Activated T-helper 9 cell treated with anti-CD3 and anti-CD28 coated beads, Interleukin-2, amount 50 U/mL, for 16 hours (primary cell): Measurements from ENCODE around the gene DCP2.

Experiments used
- DNase-seq: peaks from one replicate; pipeline ENCODE4 v3.0.0-alpha.2; 2020; ENCODE audit warnings: low read depth

Gene DCP2

GRCh38 chr5:113022661-113023060, 46.1 kb downstream of the DCP2 start:
- DNase-seq = no peak

DNA sequence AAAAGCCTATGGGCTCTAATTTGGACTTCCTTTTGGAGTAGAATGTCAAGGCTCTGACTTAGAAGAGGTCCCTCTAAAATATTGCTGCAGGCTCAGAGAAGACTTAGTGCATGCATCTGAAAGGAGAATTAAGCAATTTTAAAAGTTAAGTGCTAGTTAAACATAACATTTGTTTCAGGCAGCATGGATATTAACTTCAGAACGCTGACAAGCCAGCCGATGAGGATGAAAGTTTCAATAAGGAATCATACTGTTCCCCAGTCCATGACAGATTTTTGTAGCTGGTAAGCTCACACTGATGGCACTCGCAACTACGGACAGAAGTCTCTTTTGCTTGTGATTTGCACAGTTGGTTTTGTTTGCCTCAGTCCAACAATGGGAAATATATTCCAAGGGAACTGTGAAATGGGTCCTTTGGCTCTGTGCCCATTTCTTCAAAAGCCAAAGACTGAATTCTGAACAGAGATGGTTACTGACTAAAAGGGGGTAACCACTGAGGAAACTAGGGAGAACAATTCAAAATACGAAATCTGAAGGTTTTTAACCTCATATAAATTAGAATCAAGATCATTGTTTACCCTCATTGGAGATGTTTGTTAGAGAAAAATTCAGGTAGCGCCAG, 47.6 kb downstream of the DCP2 start:
- DNase-seq = no peak

- DNase-seq = no peak
Measured at GRCh38 chr5:113025596-113025995, 49.0 kb downstream of the DCP2 start.

GRCh38 chr5:113026211-113026610, 49.6 kb downstream of the DCP2 start:
- no peak for DNase-seq

GRCh38 chr5:113027015-113027414, 50.4 kb downstream of the DCP2 start:
- no peak for DNase-seq

- no peak for DNase-seq
Measured at GRCh38 chr5:113027431-113027830, 50.8 kb downstream of the DCP2 start.

DNA sequence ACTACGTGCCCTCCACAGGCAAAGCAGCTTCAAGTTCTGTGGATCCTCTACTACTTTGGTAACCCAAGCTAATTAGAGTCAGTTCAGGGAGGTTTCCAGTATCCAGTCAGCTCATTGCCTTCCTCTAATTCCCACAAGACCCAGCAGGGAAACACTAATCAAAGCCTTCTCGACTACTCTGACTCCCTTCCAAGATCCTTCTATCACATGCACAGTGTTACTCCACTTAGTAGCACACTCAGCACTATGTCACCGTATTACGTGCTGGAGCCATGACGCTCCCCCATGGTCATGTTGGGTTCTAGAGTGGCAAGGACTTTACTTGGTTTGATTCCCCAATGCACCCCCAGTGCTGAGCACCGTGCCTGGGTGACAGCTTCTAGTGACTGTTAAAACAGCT, 53.0 kb downstream of the DCP2 start:
- DNase-seq = no peak

DNA sequence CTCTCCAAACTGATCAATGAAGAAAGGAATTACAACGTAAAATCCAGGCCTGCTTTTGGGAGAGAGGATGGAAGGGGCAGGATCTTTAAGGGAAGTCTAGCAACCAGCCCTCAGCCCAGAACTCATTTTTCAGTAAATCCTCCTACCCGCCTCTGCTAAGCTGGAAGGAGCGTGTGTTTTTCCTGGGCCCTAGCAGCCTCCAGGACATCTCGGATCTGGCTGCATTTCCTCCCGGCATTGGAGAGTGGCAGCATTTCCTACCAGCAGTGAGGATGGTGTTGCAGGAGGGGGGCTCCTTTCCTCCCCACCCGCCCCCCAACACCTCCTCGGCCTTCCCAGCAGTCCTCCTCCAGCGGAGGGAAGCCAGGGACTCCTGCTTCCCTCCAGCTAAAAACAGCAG, 54.5 kb downstream of the DCP2 start:
- DNase-seq = no peak

GRCh38 chr5:113031557-113031956, 55.0 kb downstream of the DCP2 start:
- no peak for DNase-seq

GRCh38 chr5:113034182-113034773, 57.7 kb downstream of the DCP2 start:
- DNase-seq = no peak

- DNase-seq = no peak
Measured at GRCh38 chr5:113035096-113035495, 58.5 kb downstream of the DCP2 start.

DNA sequence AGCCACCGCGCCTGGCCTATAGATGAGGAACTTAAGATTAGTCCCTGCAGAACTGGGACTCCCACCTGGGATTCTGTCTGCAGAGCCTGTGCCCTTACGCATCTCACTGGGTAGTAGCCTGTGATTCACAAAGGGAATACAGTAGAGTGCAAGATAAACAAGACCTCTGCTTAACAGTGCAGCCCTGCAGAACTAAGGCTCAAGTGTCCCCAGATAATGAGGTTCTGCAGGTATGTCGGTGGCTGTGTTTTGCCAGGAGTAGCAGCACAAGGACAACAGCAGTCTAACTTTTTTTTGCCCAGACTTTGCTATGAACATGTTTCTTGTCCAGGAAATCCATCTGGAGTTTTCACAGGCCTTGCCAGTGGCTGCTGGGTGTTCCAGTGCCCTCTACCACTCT, 59.7 kb downstream of the DCP2 start:
- no peak for DNase-seq

- DNase-seq = no peak
Measured at GRCh38 chr5:113036826-113037225, 60.2 kb downstream of the DCP2 start.

DNA sequence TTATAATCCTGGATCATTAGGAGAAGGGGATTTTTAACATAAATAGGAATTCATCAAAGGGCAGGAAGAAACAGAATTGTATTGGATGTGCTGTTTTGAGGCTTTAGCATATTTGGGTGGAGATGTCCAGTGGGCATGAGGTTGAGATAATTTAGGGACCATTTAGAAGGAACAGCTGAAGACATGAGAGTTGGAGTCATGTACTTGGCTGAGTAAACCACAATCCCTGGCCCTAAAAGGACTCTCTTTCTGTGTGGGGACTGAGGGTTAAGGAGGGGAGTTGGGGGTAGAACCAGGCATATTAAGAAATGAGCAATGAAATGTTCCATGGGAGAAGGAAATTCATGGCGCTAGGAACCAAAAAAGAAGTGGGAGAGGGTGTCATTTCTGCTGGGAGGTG, 61.5 kb downstream of the DCP2 start:
- no peak for DNase-seq

DNA sequence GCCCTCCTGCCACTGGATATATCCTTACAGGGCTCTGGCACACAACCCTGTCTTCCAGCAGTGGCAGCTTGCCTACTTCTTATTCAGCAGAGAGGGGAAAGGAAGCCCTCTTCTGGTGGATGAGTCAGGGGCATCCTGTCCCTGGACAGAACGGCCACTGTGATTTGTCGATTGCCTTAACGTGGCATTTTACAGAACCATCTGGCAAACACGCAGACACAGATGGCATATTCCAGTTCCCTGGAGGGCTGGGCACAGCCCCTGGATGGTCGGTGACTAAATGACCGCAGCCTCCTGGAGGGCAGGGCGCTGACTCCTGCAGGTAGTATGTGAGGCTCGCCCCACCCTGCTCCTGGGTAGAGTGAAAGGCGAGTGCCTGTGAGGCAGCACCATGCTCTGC, 62.1 kb downstream of the DCP2 start:
- no peak for DNase-seq

GRCh38 chr5:113039229-113039933, 62.8 kb downstream of the DCP2 start:
- DNase-seq = no peak

DNA sequence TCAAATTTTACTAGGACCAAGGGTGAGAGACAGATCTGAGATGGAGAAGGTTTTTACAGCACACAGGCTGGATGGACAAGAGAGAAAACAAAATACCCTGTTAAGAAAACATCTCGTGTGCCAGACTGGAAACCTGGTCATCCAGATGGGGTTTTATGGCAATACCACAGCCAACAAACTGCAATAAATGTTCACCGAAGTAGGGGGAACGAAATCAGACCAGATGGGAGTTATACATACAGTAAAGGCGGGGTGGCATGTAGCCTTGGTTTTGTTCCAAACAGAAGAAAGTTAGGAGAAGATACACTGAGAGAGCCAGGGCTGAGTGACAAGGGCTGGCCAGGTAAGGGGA, 63.3 kb downstream of the DCP2 start:
- no peak for DNase-seq

DNA sequence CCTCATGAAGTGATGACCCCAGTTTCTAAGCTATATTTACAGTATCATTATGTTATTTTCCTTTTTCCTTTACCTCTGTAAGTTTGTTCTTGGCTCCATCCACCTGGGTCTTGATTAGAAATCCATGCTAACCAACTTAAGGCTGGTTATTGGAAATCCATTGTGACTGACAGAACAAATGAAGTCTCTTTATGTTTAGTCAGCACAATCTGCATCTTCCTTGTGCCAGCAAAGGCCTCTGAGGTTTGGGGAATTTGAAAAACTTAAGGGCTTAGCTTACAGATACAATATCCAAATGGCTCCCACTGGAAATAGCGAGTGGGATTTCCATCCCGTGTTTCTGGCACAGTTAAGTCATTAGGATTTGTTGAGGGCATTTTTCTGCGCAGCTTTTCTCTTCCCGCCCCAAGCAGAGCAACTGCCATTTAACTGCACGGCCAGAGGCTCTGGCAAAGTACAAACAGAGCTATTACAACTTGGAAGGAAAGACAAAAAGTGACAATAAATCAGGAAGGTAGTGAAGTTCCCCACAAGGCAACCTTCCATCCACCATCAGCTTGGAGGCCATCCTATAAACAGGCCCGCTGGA, 64.2 kb downstream of the DCP2 start:
- DNase-seq = no peak

DNA sequence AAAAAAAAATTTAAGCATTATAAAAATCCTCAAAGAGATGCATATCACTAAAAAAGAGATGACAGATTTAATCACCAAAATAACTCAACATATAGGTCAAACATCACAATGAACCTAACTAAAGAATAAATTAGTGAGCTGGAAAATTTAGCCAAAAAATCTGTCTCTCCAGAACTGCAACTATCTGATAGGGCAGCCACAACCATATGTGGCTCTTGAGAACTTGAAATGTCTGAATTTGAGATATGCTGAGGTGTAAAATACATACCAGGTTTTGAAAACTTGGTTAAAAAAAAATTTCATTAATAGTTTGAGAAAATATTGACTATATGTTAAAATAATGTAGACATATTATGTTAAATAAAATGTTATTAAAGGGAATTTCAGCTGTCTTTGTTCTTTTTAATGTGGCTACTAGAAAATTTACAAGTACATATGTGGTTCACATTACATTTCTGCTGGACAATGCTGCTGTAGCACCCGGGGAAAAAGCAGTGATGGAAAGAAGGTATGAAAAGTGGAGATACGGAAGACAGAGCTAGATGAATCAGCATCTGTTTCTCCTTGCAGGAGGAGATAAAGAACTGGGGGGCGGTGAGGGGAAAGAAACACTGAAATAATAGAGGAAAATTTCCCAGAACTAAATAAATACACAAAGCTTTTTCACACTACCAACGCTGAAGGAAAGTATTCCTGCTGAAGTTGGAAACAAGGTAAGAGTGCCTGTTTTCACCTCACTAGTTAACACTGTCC, 66.1 kb downstream of the DCP2 start:
- DNase-seq = no peak

GRCh38 chr5:113043491-113043931, 66.9 kb downstream of the DCP2 start:
- no peak for DNase-seq

DNA sequence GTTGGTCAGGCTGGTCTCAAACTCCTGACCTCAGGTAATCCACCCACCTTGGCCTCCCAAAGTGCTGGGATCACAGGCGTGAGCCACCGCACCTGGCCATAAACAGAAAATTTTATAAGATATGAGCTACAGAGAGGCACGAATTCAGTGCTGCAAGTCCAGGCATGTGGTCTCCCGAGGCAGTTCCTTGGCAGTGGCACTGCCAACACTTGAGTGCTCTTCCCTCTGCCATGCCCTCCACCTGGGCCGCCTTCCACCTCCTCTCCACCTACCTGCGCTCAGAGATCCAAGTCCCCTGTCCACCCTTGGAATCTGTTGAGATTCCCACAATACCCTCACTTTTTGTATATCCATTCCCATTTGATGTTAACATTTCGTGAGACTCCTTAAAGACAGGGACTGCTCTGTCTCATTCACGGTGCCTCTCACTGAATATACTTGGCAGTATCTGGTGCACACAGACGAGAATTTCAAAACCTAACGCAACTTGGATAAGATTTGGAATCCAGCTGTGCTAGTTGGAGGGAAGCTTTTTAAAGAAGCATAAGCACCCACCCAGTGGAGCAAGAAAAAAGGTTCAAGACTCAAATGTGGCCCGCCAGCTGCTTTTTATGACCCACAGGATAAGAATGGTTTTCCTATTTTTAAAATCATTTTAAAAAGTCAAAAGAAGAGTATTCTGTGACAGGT, 68.3 kb downstream of the DCP2 start:
- DNase-seq = no peak

DNA sequence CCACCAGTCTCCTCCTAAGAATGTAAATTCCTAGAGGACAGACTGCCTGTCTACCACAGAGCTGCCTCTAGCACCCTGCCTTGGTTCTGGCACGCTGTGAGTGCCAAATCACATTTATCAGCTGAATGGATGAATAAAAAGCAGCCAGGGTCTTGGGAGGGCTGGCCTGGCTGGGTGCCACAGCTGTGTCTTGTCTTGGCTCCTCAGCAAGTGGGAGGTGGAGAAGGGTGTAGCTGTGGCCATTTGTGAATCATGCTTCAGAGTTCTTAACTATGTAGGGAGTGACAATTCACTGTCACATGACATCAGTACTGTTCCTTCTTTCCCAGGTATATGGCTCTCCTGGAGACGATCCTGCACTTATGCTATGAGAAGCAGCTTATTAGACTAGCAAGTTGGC, 70.6 kb downstream of the DCP2 start:
- DNase-seq = no peak
